NCI-H774 (cell line): Measurements from ENCODE around the gene SMARCA2.

Experiments
- DNase-seq: peaks from one replicate; lab custom pipeline; 2025; lab: John Stamatoyannopoulos, UW

Gene SMARCA2

GRCh38 chr9:2014696-2015580 lies at the start of gene SMARCA2:
Gene SMARCA2, plus strand, starts transcription at chr9:2015347. Its CDS starts 13,676 bp downstream, at chr9:2029023.
- peak; percentile 95 for DNase-seq

DNA sequence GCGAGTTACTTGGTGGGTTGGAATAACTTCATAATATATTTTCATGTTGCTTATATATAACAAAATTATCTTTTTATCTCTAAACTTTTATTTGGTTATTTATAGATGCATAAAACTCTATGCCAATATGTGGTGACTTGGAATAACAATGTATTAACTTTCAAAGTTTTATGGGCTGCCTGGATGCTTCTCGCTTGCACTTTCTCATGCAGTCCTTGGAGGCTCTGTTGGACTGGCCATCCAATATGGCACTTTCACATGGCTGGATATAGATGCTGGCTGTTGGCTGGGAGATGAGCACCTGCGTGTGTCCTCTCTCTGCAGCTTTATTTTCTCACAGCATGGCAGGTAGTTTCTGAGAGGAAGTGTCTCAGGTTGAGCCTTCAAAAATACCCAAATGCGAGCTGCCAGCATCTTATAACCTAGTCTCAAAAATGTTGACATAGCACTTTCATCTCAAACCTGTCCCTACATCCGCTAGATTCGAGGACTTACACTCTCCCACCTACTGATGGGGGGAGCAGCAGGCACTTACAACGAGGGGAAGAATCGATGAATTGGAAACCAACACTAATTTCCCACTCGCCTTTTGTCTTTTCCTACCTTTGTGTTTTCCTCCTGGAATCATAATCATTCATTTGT lies 48.3 kb upstream of the SMARCA2 start:
- DNase-seq = no peak

DNA sequence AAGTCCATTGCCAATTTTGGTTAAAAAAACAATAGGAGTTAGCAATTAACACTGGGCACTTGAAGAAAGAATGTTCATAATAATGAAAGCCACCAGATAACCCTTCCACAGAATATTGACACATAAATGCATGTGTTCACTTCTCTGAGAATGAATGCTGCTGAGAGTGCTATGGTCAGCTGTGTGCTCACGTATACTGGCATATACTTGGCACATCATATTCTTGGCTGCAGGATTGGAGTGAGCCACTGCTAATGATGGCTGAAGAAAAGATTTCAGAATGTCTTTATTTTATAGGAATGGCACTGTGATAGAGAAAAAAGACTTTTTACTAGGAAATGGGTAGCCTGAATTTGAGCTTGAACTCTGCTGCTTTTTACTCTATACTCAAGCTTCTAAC lies 46.0 kb upstream of the SMARCA2 start:
- no peak for DNase-seq

- DNase-seq = no peak
These were observed 45.2 kb upstream of the SMARCA2 start for GRCh38 chr9:1969898-1970297.

DNA sequence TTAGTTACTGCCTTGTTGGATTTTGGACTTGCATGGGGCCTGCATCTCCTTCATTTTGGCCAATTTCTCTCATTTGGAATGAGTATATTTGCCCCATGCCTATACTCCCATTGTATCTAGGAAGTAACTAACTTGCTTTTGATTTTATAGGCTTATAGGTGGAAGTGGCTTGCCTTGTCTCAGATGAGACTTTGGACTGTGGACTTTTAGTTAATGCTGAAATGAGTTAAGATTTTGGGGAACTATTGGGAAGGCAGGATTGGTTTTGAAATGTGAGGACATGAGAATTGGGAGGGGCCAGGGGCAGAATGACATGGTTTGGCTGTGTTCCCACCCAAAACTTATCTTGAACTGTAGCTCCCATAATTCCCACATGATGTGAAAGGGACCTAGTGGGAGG lies 42.5 kb upstream of the SMARCA2 start:
- DNase-seq = no peak

DNA sequence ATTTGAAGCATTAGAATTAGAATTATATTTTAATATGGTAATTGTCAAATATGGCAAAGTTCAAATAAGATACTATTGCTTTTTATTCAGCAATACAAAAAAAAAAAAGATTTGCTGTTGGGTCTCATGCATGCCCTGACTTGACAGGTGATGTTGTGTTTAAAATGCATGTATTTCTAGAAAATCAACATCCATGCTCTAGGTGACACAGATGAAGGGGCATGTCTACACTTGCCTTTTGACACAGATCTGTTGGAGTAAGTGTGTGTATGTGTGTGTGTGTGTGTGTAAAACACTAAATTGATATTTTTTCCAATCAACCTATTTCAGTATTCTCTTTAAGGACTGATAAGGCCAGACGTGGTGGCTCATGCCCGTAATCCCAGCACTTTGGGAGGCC lies 38.1 kb upstream of the SMARCA2 start:
- no peak for DNase-seq

- no peak for DNase-seq
These were observed 36.2 kb upstream of the SMARCA2 start for GRCh38 chr9:1978941-1979340.

DNA sequence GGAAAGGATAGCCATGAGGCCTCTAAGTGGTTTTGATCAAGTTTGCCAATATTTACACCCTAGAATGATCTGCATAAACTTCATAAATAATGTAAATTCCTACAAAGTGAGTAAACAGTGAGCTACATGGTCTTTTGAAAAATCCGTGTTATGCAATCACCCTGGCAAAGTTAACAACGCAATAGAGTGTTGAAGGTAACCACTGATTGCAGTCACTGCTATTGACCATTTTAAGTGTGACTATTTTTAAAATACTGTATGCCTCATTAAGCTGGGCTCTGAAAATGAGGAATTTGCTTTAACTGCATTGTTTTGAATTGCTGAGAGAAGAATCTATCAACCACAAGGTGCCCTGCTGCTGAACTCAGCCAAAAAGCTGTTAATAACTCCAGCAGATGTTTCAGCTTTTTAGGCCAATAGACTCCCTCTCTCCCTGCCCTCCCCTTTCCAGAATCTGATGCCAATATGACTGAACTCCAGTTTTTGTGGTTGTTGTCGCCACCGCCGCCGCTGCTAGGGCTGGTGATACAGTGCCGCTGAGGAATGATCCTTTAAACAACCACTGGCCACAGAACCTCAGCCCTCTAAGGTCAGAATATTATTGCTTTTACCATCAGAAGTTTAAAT lies 35.3 kb upstream of the SMARCA2 start:
- no peak for DNase-seq

DNA sequence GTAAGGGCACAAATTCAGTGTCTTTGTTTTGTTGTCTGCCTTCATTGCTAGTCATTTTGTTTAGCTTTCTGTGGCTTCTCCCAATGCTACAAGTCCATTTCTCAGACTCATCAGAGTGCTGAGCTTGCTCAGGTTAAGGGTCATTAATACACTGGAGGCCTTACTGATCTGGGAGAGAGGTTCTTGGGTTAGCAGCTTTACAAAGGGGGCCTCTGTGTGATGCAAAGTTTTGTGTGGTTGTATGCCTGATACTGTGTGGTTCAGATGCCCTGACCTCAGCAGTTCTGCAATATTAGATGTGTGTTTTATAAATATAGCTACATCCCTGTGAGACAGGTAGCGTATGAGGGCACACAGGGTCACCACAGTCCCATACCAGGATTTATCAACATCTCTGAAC lies 34.8 kb upstream of the SMARCA2 start:
- no peak for DNase-seq

GRCh38 chr9:1982074-1982473 lies 33.1 kb upstream of the SMARCA2 start:
- no peak for DNase-seq

DNA sequence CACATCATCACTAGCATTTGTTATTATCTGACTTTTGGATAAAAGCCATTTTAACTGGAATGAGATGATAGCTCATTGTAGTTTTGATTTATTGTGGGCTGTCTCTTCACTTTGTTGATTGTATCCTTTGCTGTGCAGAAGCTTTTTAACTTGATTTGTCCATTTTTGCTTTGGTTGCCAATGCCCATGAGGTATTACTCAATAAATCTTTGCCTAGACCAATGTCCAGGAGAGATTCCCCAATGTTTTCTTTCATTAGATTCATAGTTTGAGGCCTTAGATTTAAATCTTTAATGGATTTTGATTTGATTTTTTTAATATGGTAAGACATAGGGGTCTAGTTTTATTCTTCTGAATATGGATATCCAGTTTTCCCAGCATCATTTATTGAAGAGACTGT lies 28.8 kb upstream of the SMARCA2 start:
- no peak for DNase-seq

GRCh38 chr9:1989500-1989899 lies 25.6 kb upstream of the SMARCA2 start:
- no peak for DNase-seq

GRCh38 chr9:1994180-1994579 lies 21.0 kb upstream of the SMARCA2 start:
- no peak for DNase-seq

- no peak for DNase-seq
These were observed 20.1 kb upstream of the SMARCA2 start for GRCh38 chr9:1995084-1995483.

DNA sequence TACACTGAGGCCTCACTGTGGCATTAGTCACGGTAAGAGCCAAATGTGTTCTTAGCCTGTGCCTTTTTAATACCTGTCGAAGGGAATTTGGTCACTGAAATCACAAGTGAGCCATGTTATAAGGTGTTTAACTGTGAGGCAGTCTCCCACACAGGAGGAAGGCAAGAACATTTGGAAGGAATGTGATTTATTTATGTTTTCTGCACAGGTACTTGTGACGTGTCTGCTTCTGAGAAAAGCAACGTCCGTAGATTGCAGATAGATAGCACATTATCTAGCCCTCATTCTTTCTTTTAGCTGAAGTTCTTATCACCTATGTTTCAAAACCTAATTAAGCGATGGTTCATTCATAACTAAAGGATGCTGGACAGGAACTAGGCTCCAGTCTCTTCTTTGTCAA lies 19.0 kb upstream of the SMARCA2 start:
- no peak for DNase-seq

DNA sequence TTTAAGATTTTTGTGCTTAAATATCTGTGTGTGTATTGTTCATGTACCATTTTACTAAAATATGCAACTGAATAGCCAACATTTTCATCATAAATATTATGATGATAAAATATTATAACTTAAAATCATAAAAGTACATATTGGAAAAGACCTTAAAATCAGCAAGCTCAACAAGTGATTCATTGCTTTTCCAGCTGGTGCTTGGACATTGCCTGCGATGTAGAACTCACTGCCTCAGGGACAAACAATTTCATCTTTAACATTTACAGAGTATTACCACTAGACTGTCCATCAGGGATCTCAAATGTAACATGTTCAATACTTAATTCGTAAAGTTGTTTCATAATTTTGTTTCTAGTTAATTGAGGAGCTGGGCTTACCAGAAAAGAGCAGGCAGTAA lies 17.5 kb upstream of the SMARCA2 start:
- no peak for DNase-seq

GRCh38 chr9:1998111-1998510 lies 17.0 kb upstream of the SMARCA2 start:
- DNase-seq = no peak

DNA sequence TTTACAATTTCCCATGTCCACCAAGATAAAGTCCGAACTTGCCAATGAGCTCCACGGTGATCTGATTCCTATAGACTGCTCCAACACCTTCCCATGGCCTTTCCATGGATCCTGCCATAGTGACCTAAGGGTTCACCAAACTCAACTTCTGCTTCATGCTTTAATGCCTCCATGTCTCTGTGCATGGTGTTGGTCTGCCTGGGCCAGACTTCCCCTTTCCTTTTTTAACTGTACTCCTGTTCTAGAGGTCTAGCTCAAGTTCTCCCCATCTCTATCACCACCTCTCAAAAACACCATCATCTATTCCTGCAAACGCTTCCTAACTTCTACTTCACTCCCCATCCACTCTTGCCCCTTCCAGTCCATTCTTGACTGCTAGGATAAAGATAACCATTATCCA lies 14.8 kb upstream of the SMARCA2 start:
- no peak for DNase-seq

GRCh38 chr9:2008372-2008771 lies 6.8 kb upstream of the SMARCA2 start:
- DNase-seq = no peak

GRCh38 chr9:2012347-2012746 lies 2.8 kb upstream of the SMARCA2 start:
- DNase-seq = no peak

- DNase-seq = no peak
These were observed 1.2 kb upstream of the SMARCA2 start for GRCh38 chr9:2013743-2014475.
